Neural cell (in vitro differentiated cells): ENCODE results near the gene PLK3. TPM values are rescaled to one million over a fixed set of nuclear protein-coding genes. Genes with fewer than 3 reads are reported as not detected.

ENCODE experiments used
- H2AFZ ChIP-seq: fragments of 200-600, 300-800 bp; sonication (generic), shearing (Covaris generic); 2 replicates; pipeline ENCODE4 v1.6.0; 2014; ENCODE audit warnings: low read depth, mild to moderate bottlenecking, antibody characterized with exemption, low read length, moderate library complexity
- H3F3A ChIP-seq: fragments of 200-600 bp; shearing (Covaris generic); 2 replicates; pipeline ENCODE4 v1.6.1; 2016; ENCODE audit warnings: mild to moderate bottlenecking, moderate library complexity, mixed read lengths, antibody characterized with exemption, low read length; ENCODE audit not compliant: insufficient read depth, poor library complexity, severe bottlenecking
- H3K27ac ChIP-seq: fragments of 200-600, 300-800 bp; sonication (generic), shearing (Covaris generic); 2 replicates; pipeline ENCODE4 v1.5.1; 2014; ENCODE audit warnings: mild to moderate bottlenecking, low read length, moderate library complexity
- H3K27me3 ChIP-seq: fragments of 300-800, 200-600 bp; sonication (generic), shearing (Covaris generic); 2 replicates; pipeline ENCODE4 v1.6.0; 2014; ENCODE audit warnings: mild to moderate bottlenecking, low read depth, low read length, moderate library complexity; ENCODE audit not compliant: insufficient read depth
- H3K36me3 ChIP-seq: fragments of 300-800, 200-600 bp; sonication (generic), shearing (Covaris generic); 2 replicates; pipeline ENCODE4 v1.5.1; 2014; ENCODE audit warnings: mild to moderate bottlenecking, antibody characterized with exemption, low read length, moderate library complexity; ENCODE audit not compliant: insufficient read depth
- H3K4me2 ChIP-seq: fragments of 300-800, 200-600 bp; sonication (generic), shearing (Covaris generic); 2 replicates; pipeline ENCODE4 v1.6.0; 2014; ENCODE audit warnings: mild to moderate bottlenecking, low read length
- H3K4me3 ChIP-seq: fragments of 300-800, 200-600 bp; sonication (generic), shearing (Covaris generic); 2 replicates; pipeline ENCODE4 v1.5.1; 2014; ENCODE audit warnings: mild to moderate bottlenecking, low read length, moderate library complexity
- H3K79me2 ChIP-seq: fragments of 200-600 bp; shearing (Covaris generic); replicated peaks from 2 replicates; pipeline ENCODE4 v1.6.0; 2014; ENCODE audit warnings: mild to moderate bottlenecking, low read length, moderate library complexity; ENCODE audit not compliant: insufficient read depth
- H3K9ac ChIP-seq: fragments of 300-800, 200-600 bp; sonication (generic), shearing (Covaris generic); 2 replicates; pipeline ENCODE4 v1.6.1; 2016; ENCODE audit warnings: mild to moderate bottlenecking, low read length, mixed read lengths
- H3K9me2 ChIP-seq: fragments of 200-600 bp; shearing (Covaris generic); 2 replicates; pipeline ENCODE4 v1.6.1; 2016; ENCODE audit warnings: mild to moderate bottlenecking, low read length, mixed read lengths; ENCODE audit not compliant: insufficient read depth
- H3K9me3 ChIP-seq: fragments of 200-600, 300-800 bp; sonication (generic), shearing (Covaris generic); 2 replicates; pipeline ENCODE4 v1.6.1; 2016; ENCODE audit warnings: mild to moderate bottlenecking, mixed run types, low read length, moderate library complexity, mixed read lengths
- H4K20me1 ChIP-seq: fragments of 200-600 bp; shearing (Covaris generic); 2 replicates; pipeline ENCODE4 v1.6.1; 2016; ENCODE audit warnings: mild to moderate bottlenecking, mixed run types; ENCODE audit not compliant: insufficient read depth
- CTCF ChIP-seq: fragments of 450-650 bp; IDR thresholded peaks from 2 replicates; pipeline ENCODE4 v1.5.1; 2014; ENCODE audit warnings: antibody characterized with exemption, mild to moderate bottlenecking, moderate library complexity; ENCODE audit not compliant: poor library complexity, severe bottlenecking
- EP300 ChIP-seq: fragments of 450-650 bp; conservative IDR thresholded peaks from 2 replicates; pipeline ENCODE4 v1.6.1; 2014; ENCODE audit warnings: antibody characterized with exemption, mild to moderate bottlenecking, moderate library complexity; ENCODE audit not compliant: poor library complexity, severe bottlenecking
- EZH2 ChIP-seq: fragments of 200-600, 300-800 bp; shearing (Covaris generic), sonication (generic); IDR thresholded peaks from 2 replicates; pipeline ENCODE4 v1.6.1; 2014; ENCODE audit warnings: antibody characterized with exemption, low read length, borderline replicate concordance, mild to moderate bottlenecking; ENCODE audit not compliant: insufficient read depth, poor library complexity, severe bottlenecking
- MXI1 ChIP-seq: fragments of 450-650 bp; conservative IDR thresholded peaks from 2 replicates; pipeline ENCODE4 v1.6.1; 2014; ENCODE audit warnings: antibody characterized with exemption, mild to moderate bottlenecking; ENCODE audit not compliant: poor library complexity, severe bottlenecking
- POLR2AphosphoS5 ChIP-seq: IDR thresholded peaks from 2 replicates; pipeline ENCODE4 v1.6.1; 2012
- RAD21 ChIP-seq: fragments of 450-650 bp; conservative IDR thresholded peaks from 2 replicates; pipeline ENCODE4 v1.6.1; 2014; ENCODE audit warnings: antibody characterized with exemption, mild to moderate bottlenecking, moderate library complexity
- SMC3 ChIP-seq: fragments of 450-650 bp; conservative IDR thresholded peaks from 2 replicates; pipeline ENCODE4 v1.6.1; 2014; ENCODE audit warnings: antibody characterized with exemption, mild to moderate bottlenecking, moderate library complexity; ENCODE audit not compliant: poor library complexity
- TAF1 ChIP-seq: IDR thresholded peaks from 2 replicates; pipeline ENCODE4 v1.6.1; 2012; ENCODE audit warnings: low read depth
- polyA plus RNA-seq: library from polyadenylated mRNA; depleted of rRNA; stranded (reverse); fragments of >200 nt; gene quantifications from 2 replicates; pipeline ENCODE4 v1.2.3, GENCODE V29; 2014
- TF ChIP-seq, protein P1 (sequence below): IDR thresholded peaks from 2 replicates; pipeline ENCODE4 v1.6.1; 2012; ENCODE audit warnings: borderline replicate concordance

PLK3 gene
- polyA plus RNA-seq, 1 donor from 2014 or later: 8.3 TPM

- Histone ChIP-seq H4K20me1 (no peaks in the 10 kb centered on the region), H3K27me3 (no peaks in the 10 kb centered on the region), H3K79me2 (no peaks in the 10 kb centered on the region), H3K4me3 (no peak overlapping the region), H3K36me3 (no peaks in the 10 kb centered on the region), H3K9me3 (no peaks in the 10 kb centered on the region), H3K9ac (no peak overlapping the region), H2AFZ (no peak overlapping the region), H3K27ac (no peak overlapping the region), H3F3A (no peaks in the 10 kb centered on the region), H3K4me2 (no peak overlapping the region), H3K9me2 (no peaks in the 10 kb centered on the region)
- TF ChIP-seq MXI1 (no peak), SMC3 (no peak), EZH2 (no peak), TAF1 (no peak), EP300 (no peak), RAD21 (no peak), POLR2AphosphoS5 (no peak), CTCF (no peak)
- TF ChIP-seq, protein P1, sequence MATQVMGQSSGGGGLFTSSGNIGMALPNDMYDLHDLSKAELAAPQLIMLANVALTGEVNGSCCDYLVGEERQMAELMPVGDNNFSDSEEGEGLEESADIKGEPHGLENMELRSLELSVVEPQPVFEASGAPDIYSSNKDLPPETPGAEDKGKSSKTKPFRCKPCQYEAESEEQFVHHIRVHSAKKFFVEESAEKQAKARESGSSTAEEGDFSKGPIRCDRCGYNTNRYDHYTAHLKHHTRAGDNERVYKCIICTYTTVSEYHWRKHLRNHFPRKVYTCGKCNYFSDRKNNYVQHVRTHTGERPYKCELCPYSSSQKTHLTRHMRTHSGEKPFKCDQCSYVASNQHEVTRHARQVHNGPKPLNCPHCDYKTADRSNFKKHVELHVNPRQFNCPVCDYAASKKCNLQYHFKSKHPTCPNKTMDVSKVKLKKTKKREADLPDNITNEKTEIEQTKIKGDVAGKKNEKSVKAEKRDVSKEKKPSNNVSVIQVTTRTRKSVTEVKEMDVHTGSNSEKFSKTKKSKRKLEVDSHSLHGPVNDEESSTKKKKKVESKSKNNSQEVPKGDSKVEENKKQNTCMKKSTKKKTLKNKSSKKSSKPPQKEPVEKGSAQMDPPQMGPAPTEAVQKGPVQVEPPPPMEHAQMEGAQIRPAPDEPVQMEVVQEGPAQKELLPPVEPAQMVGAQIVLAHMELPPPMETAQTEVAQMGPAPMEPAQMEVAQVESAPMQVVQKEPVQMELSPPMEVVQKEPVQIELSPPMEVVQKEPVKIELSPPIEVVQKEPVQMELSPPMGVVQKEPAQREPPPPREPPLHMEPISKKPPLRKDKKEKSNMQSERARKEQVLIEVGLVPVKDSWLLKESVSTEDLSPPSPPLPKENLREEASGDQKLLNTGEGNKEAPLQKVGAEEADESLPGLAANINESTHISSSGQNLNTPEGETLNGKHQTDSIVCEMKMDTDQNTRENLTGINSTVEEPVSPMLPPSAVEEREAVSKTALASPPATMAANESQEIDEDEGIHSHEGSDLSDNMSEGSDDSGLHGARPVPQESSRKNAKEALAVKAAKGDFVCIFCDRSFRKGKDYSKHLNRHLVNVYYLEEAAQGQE: no peak
These were observed 42.8 kb upstream of the PLK3 start for GRCh38 chr1:44757420-44757819.

- H4K20me1 ChIP-seq: no peaks in the 10 kb centered on the region
- H3K27me3 ChIP-seq: no peaks in the 10 kb centered on the region
- H2AFZ ChIP-seq: no peak overlapping the region
- TF ChIP-seq EZH2 (no peak), TAF1 (no peak), RAD21 (no peak), POLR2AphosphoS5 (no peak), EP300 (no peak), CTCF (no peak), MXI1 (no peak), SMC3 (no peak)
- TF ChIP-seq, protein P1: no peak
- no peaks in the 10 kb centered on the region for H3K79me2 ChIP-seq
- no peaks in the 10 kb centered on the region for H3K9me2 ChIP-seq
- no peaks in the 10 kb centered on the region for H3F3A ChIP-seq
- no peak overlapping the region for H3K4me2 ChIP-seq
- no peak overlapping the region for H3K4me3 ChIP-seq
- no peak overlapping the region for H3K27ac ChIP-seq
- H3K36me3 ChIP-seq: no peaks in the 10 kb centered on the region
- H3K9ac ChIP-seq: no peak overlapping the region
- H3K9me3 ChIP-seq: no peaks in the 10 kb centered on the region
These were observed 41.1 kb upstream of the PLK3 start for GRCh38 chr1:44759077-44759476.
